ENCODE data around the gene PLA2G2F.
A peak's percentile ranks its signal among the peaks of the same experiment; 100 is the strongest.

GRCh38 chr1:20194757-20195461 lies 55.8 kb downstream of the PLA2G2F start:
- TF ChIP-seq JUN (IDR thresholded peaks at IDR 0.05), result no peak
- no peak for TF ChIP-seq POLR2A (IDR thresholded peaks at IDR 0.05; ENCODE audit: low read length)
- TF ChIP-seq POLR2AphosphoS2 (conservative IDR thresholded peaks at IDR 0.05; ENCODE audit: low read length), result no peak
- TF ChIP-seq EP300 (IDR thresholded peaks at IDR 0.05), result no peak
- no peak for TF ChIP-seq MAX (IDR thresholded peaks at IDR 0.05)
- TF ChIP-seq CHD2 (IDR thresholded peaks at IDR 0.05; ENCODE audit: low read length, partially characterized antibody), result no peak
- TF ChIP-seq, protein P1, sequence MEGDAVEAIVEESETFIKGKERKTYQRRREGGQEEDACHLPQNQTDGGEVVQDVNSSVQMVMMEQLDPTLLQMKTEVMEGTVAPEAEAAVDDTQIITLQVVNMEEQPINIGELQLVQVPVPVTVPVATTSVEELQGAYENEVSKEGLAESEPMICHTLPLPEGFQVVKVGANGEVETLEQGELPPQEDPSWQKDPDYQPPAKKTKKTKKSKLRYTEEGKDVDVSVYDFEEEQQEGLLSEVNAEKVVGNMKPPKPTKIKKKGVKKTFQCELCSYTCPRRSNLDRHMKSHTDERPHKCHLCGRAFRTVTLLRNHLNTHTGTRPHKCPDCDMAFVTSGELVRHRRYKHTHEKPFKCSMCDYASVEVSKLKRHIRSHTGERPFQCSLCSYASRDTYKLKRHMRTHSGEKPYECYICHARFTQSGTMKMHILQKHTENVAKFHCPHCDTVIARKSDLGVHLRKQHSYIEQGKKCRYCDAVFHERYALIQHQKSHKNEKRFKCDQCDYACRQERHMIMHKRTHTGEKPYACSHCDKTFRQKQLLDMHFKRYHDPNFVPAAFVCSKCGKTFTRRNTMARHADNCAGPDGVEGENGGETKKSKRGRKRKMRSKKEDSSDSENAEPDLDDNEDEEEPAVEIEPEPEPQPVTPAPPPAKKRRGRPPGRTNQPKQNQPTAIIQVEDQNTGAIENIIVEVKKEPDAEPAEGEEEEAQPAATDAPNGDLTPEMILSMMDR (IDR thresholded peaks at IDR 0.05), result peak; percentile 54; the same call in 2 of the 3 replicates
- TF ChIP-seq, protein P2, sequence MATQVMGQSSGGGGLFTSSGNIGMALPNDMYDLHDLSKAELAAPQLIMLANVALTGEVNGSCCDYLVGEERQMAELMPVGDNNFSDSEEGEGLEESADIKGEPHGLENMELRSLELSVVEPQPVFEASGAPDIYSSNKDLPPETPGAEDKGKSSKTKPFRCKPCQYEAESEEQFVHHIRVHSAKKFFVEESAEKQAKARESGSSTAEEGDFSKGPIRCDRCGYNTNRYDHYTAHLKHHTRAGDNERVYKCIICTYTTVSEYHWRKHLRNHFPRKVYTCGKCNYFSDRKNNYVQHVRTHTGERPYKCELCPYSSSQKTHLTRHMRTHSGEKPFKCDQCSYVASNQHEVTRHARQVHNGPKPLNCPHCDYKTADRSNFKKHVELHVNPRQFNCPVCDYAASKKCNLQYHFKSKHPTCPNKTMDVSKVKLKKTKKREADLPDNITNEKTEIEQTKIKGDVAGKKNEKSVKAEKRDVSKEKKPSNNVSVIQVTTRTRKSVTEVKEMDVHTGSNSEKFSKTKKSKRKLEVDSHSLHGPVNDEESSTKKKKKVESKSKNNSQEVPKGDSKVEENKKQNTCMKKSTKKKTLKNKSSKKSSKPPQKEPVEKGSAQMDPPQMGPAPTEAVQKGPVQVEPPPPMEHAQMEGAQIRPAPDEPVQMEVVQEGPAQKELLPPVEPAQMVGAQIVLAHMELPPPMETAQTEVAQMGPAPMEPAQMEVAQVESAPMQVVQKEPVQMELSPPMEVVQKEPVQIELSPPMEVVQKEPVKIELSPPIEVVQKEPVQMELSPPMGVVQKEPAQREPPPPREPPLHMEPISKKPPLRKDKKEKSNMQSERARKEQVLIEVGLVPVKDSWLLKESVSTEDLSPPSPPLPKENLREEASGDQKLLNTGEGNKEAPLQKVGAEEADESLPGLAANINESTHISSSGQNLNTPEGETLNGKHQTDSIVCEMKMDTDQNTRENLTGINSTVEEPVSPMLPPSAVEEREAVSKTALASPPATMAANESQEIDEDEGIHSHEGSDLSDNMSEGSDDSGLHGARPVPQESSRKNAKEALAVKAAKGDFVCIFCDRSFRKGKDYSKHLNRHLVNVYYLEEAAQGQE (IDR thresholded peaks at IDR 0.05), result no peak
- TF ChIP-seq RAD21 (conservative IDR thresholded peaks at IDR 0.05 in 1 of 2, IDR thresholded peaks at IDR 0.05 in 1 of 2), result peak; percentile 40 to 45; a peak in 3 of 5 replicates
